Ovary (tissue), 3 donors: ENCODE results near the gene KIAA1328.

Experiments
- CTCF ChIP-seq, 3 donors: fragments of 450-650 bp in 2 of 3; fragments of 200-600 bp in 1 of 3; IDR thresholded peaks; one replicate each; pipeline versions ENCODE4 v1.5.1 to v1.8.0; 2016 to 2022; ENCODE audit warnings: antibody characterized with exemption in 3 of 3, mild to moderate bottlenecking in 1 of 3
- EP300 ChIP-seq: sonication (generic); formaldehyde crosslinking; IDR thresholded peaks from one replicate; pipeline ENCODE4 v1.6.1; 2017; ENCODE audit warnings: antibody characterized with exemption
- POLR2A ChIP-seq: fragments of 450-650 bp; IDR thresholded peaks from one replicate; pipeline ENCODE4 v1.6.1; 2017; ENCODE audit warnings: antibody characterized with exemption, mild to moderate bottlenecking, moderate library complexity
- donor health status: DM: no; HTN: no; CAD: no.

DNA sequence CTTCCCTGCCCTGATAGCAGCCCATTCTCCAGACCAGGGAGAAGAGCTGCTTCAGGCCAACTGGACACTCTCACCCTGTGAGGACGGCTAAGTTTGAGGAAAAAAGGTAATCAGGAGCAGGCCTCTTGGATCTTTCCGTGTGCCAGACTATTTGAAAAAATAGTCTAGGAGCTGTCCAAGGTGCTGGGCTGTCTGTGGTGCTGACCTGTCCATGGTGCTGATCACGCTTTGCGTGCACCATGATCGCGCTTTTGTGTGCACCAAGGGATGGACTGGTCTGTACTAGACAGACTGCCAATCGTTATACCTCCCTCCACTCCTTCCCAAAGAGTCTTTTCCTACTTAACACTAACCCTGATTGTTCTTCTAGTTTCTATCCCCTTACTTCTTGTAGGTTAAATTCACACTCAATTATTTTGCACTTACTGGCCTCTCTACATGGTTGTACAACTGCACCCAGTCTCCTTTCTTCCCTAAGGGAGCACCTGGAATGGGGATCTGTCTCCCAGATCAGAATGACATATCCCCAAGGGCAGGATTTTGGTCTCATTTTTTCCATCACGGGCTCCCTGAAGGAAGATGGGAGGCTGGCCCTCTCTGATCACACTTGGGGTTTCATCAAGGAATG is 441.2 kb downstream of the KIAA1328 start:
- TF ChIP-seq CTCF (IDR thresholded peaks at IDR 0.05), result no peak
- TF ChIP-seq POLR2A, result no peak
- no peak for TF ChIP-seq EP300
